ENCODE measurements around the gene HLA-DPA1. TPM values are rescaled to one million over a fixed set of nuclear protein-coding genes. Genes with fewer than 3 reads are reported as not detected.
A peak's percentile ranks its signal among the peaks of the same experiment; 100 is the strongest.

Gene HLA-DPA1
- total RNA-seq, result 100 to 1,000 TPM in 2 of 9 donors, 10 to 100 TPM in 7; 18.6 to 438 (median 51.0) TPM
- polyA plus RNA-seq, result 10 to 100 TPM; 18.2 to 23.5 TPM
- long read RNA-seq, donor 1, partial matches to known transcripts, result 30 of 32 reads
- long read RNA-seq, donor 1, other reads (novel, unspliced or antisense), result 2 of 32 reads
- long read RNA-seq, donor 2, transcript HLA-DPA1-242 (6 exons, 1,704 nt), result major isoform, 8 of 79 reads
- long read RNA-seq, donor 2, partial matches to known transcripts, result 66 of 79 reads
- long read RNA-seq, donor 2, other reads (novel, unspliced or antisense), result 5 of 79 reads
- long read RNA-seq, donor 3, partial matches to known transcripts, result 17 of 20 reads
- long read RNA-seq, donor 3, other reads (novel, unspliced or antisense), result 1 of 20 reads

- Histone ChIP-seq H3K27me3 (no peaks in the 10 kb centered on the region), H3K9me3 (no peaks in the 10 kb centered on the region), H3K27ac (peak within 1 kb of the TSS in 9 of 12 donors; percentile 47 to 94 (median 85)), H3K4me3 (peak within 1 kb of the TSS; percentile 2 to 70 (median 51)), H3K4me1 (peaks cover 0 to 54% (median 0%) of the 10 kb centered on the region in 12 donors), H3K36me3 (peaks cover 0 to 32% (median 7%) of the 10 kb centered on the region in 9 donors)
- DNase-seq (peak in 3 of 5 donors; percentile 50 to 72 (median 70)), ATAC-seq (peak; percentile 68 to 88 (median 84))
- WGBS, 4 donors, result 38 to 56% (median 42%) methylated on average over 8 of the region's 8 CpGs
- intact Hi-C loops (cut with DNase I), result loop anchor here in 1 of 10 donors (5.0 kb wide), 2 partner anchors 41 to 56 kb away; no protein-coding TSS in a partner anchor
- TF ChIP-seq CTCF (IDR thresholded peaks at IDR 0.05) (no peak), POLR2A (IDR thresholded peaks at IDR 0.05) (peak in 1 of 2 donors; percentile 68)
Measured at GRCh38 chr6:33073431-33073871, at the start of gene HLA-DPA1. HLA-DPA1 (minus strand) TSS chr6:33073649.

DNA sequence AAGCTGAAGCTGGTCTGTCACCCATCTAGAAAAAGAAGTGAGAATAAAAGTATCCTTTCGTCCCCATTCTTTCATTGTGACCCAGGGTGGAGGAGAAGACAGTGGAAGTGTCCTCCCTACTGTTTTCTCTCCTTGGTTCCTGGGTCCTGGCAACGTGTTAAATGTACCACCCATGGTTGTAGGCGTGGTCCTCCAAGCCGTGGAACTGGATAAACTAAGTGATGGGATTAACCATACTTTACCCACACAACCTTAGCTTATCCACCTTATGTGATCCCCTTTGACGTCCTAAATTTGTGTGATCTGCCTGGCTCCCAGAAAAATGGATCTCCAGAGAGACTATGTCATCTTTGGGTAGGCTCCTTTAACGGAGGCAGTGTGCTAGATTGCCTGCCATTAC, 49.7 kb upstream of the HLA-DPA1 start:
- WGBS, 4 donors, result 83 to 87% (median 83%) methylated on average over 6 of the region's 6 CpGs
- no peaks in the 10 kb centered on the region for H3K4me1 ChIP-seq
- intact Hi-C loops (cut with DNase I), result loop anchor here in 1 of 10 donors (2.0 kb wide), 1 partner anchor 122 kb away; no protein-coding TSS in a partner anchor

GRCh38 chr6:33120001-33120400, 46.6 kb upstream of the HLA-DPA1 start:
- WGBS, 4 donors, result 55 to 73% (median 63%) methylated on average over 3 of the region's 3 CpGs
- Histone ChIP-seq H3K36me3 (no peaks in the 10 kb centered on the region), H3K9me3 (peaks cover 0 to 14% (median 3%) of the 10 kb centered on the region in 12 donors), H3K4me1 (peaks cover 0 to 14% (median 0%) of the 10 kb centered on the region in 12 donors), H3K27me3 (peaks cover 17 to 38% (median 25%) of the 10 kb centered on the region in 9 donors), H3K27ac (no peak overlapping the region), H3K4me3 (no peak overlapping the region)
- ATAC-seq, result no peak
- DNase-seq, result no peak
- intact Hi-C loops (cut with DNase I), result no loop called here
- TF ChIP-seq CTCF (IDR thresholded peaks at IDR 0.05), result no peak
- no peak for TF ChIP-seq POLR2A (IDR thresholded peaks at IDR 0.05)

More for the DNA sequence above, 49.7 kb upstream of the HLA-DPA1 start:
- Histone ChIP-seq H3K36me3 (no peaks in the 10 kb centered on the region), H3K27me3 (peaks cover 0 to 17% (median 3%) of the 10 kb centered on the region in 9 donors), H3K9me3 (peaks cover 0 to 14% (median 3%) of the 10 kb centered on the region in 12 donors), H3K4me3 (no peak overlapping the region), H3K27ac (no peak overlapping the region)
- TF ChIP-seq CTCF (IDR thresholded peaks at IDR 0.05) (no peak), POLR2A (IDR thresholded peaks at IDR 0.05) (no peak)
- no peak for ATAC-seq
- no peak for DNase-seq

DNA sequence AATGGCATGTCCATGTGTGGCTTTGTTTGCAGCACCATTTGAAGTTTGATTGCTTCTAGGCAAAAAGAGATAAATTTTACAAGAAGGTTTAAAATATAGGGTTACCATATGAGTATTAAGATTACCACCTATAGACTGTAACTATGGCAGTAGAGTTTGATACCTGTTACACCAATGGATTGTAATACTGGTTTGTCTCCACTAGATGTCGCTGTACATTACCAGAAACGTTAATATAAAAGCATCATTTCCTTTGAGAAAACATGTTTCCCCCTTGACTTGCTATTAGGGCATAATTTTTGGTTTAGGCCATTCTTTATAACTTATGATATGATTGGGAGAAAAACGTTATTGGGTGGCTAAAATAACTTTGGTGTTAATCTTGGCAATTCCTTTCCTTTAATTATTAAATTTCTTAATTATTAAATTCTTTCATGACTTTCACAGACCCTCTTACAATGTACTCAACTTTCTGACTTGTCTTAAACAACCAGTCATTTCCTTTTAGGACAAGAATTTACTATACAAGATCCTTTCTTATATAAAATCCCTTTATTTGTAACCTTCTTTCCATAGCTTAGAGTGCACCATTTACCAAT, 45.2 kb upstream of the HLA-DPA1 start:
- Histone ChIP-seq H3K4me3 (no peak overlapping the region), H3K36me3 (no peaks in the 10 kb centered on the region), H3K4me1 (peaks cover 0 to 24% (median 0%) of the 10 kb centered on the region in 12 donors), H3K27me3 (peaks cover 17 to 48% (median 25%) of the 10 kb centered on the region in 9 donors), H3K27ac (no peak overlapping the region), H3K9me3 (peaks cover 0 to 6% (median under 1%) of the 10 kb centered on the region in 12 donors)
- WGBS, 4 donors, result 0 to 3% (median 1%) methylated on average over 3 of the region's 3 CpGs
- intact Hi-C loops (cut with DNase I), result loop anchor here in 9 of 10 donors (1.0 to 5.0 kb wide), 4 partner anchors 30 to 130 kb away; no protein-coding TSS in a partner anchor
- ATAC-seq (no peak), DNase-seq (no peak)
- TF ChIP-seq CTCF (IDR thresholded peaks at IDR 0.05) (peak; percentile 77 to 96 (median 88)), POLR2A (IDR thresholded peaks at IDR 0.05) (no peak)

Measured in heart left ventricle (tissue), 16 donors.